Measurements from ENCODE around the gene PEAK1.
A peak's percentile ranks its signal among the peaks of the same experiment; 100 is the strongest.
"Not testable (repeated sequence)": the region's sequence is repeated elsewhere in the genome, so short reads cannot be mapped to it uniquely, and the experiment has no call there.

Gene PEAK1

DNA sequence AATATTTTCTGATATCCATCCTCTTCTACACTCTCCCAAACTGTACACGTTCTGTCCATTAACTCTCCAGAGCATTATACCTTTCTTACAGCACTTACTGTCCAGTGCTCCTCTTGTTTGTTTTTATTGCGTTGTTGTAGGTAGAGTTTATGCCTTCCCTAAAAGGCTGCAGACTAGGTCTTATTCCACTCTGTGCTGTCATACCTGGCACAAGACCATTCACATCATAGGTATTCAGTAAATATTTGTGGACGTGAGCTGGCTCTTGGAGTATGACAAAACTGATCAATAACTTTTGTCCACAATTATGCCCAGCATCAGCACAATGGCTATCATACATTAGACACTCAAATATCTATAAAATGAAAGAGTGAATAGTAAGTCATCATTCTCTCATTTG, 5.2 kb upstream of the PEAK1 start:
- DNase-seq: no peak

DNA sequence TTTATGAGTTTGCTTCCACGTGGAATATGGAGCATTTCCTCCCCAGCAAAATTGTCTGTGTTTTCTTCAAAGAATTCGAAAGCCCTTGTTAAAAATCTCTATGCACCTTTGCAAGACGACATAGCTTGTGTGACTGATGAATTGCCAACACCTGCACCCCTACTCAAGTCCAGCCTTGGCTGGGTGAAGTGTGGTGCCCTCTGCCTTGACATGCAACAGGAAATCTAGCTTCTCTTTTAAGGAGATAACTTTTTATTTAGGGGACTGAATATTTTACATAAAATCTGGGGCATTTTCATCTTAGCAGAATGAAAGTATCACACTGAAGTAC, 1.4 kb upstream of the PEAK1 start:
- DNase-seq: peak in 1 of 5 experiments; percentile 51

DNA sequence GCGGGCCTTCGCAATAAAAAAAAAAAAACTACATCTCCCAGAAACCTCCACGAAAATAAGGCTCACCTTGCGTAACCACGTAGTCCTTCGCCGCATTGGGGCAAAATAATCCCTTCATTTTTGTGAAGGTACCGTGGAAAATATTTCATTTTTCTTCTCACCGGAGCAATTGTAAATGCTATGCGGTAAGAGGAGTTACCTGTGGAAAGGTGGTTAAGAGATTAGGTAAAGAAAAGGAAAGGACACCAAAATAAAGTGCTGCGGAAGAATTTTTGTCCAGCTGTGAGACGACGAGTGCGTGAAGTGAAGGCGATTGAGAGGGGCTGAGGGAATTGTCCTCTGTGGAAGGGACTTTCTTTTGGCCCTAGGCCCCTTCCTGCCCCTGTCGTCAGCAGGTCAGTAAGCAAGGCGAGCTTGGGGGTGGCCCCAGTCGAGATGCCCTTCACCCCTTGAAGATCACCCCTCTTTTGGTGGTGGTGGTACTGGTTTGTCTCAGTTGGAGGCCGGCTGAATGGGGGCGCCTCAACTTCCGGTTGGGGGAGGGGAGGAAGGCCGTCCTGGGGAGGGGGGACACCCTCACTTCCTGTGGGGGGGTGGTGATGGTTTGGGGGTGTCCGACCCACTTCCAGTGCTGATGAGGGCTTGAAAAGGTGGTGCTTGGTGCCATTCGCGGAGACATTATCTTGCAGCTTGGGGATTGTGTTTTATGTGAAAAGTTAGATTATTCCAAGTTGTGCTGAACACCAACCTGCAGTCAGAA, 886 bp upstream of the PEAK1 start, which contains the start of gene HMG20A:
TSS of gene HMG20A (plus strand) at position 279 of the 760 bp plus-strand sequence. CDS start 37,520 bp downstream, outside the sequence.
- peak in 4 of 5 experiments; percentile 9 to 90 (median 16) for DNase-seq

GRCh38 chr15:77418966-77419835, 703 bp downstream of the PEAK1 start:
- DNase-seq: peak in 4 of 5 experiments; percentile 10 to 34 (median 31)

DNA sequence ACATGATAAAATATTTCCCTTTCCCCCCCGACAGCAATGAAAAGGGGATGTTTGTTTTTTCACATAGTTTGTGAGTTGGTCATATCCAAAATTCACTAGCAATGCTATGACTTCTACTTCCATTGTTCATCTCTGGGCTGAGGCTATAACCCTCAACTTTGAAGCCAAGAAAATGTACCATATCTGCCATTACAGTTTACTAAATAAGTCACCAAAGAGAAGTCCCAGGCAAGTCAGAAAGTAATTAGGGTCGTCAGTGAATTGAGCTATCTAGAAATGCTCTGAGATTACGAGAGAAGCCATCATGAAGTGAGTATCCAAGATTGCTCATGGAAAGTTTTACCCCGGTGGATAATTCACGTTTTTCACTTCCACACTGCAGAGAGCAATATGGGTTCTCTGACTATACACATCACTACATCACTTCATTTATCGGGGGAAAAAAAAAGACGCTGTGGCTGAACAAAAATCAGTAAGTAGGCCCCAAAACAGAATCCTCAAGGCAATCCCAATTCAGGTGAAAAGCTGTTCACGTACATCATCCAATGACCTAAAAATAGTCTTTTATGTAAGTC, 1.4 kb downstream of the PEAK1 start:
- no peak for DNase-seq

GRCh38 chr15:77417602-77418001, 2.3 kb downstream of the PEAK1 start:
- no peak for DNase-seq

GRCh38 chr15:77416954-77417353, 3.0 kb downstream of the PEAK1 start:
- no peak for DNase-seq

- DNase-seq: no peak
Observed at GRCh38 chr15:77416148-77416455, 3.8 kb downstream of the PEAK1 start.

DNA sequence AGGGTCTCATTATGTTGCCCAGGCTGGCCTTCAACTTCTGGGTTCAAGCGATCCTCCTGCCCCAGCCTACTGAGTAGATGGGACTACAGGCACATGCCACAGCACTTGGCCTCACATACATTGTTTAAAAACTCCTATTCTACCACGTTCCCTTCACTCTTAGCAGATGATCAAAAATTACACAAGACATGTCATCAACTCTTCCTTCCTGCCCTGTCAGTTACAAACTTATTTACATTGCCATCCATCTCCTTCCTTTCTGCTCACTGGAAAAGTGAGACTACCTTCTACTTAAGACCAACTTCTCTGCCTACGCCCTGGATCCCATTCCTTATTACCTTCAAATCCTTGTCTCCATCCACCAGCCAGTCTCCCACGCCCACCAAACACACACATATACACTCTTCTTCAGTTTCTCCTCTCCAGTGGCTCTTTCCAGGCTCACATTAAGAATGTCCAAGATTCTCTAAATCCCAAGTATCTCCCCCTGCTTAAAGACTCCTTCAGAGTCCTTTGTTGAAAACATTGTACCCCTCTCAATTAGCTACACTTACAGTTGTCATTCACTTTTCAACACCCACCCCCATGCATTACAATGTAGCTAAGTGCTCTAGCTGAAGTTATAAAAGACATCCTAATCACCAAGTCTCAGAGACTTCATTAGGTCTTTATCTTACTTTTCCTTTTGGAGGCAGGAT, 4.3 kb downstream of the PEAK1 start:
- no peak for DNase-seq

- DNase-seq: no peak
Observed at GRCh38 chr15:77414789-77415442, 5.0 kb downstream of the PEAK1 start.

DNA sequence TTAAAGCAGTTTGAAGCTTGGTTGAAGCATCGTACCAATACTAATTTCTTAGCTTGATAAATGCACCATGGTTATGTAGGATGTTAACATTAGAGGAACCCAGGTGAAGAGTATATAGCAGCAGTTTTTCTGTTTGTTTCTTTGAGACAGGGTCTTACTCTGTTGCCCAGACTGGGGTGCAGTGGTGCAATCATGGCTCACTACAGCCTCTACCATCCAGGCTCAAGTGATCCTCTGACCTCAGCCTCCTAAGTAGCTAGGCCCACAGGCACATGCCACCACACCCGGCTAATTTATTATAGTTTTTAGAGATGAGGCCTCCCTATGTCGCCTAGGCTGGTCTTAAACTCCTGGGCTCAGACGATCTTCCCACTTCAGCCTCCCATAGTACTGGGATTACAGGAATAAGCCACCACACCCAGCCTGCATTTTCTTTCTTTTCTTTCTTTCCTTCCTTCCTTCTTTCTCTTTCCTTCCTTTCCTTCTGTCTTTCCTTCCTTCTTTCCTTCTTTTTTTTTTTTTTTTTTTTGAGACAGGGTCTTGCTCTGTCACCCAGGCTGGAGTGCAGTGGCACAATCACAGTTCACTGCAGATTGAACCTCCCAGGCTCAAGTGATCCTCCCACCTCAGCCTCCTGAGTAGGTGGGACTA, 6.1 kb downstream of the PEAK1 start:
- DNase-seq: no peak

GRCh38 chr15:77412972-77413698, 6.8 kb downstream of the PEAK1 start:
- no peak for DNase-seq

DNA sequence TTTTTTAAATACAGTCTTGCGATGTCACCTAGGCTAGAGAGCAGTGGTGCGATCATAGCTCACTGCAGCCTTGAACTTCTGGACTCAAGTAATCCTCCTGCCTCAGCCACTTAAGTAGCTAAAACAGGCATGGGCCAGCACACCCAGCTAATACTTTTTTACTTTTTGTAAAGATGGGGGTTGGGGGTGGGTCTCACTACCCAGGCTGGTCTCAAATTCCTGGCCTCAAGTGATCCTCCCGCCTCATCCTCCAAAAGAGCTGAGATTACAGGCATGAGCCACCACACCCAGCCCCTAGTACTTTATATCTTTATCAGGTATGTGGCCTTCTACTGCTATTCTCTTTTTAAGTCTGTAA, 8.3 kb downstream of the PEAK1 start:
- no peak for DNase-seq

DNA sequence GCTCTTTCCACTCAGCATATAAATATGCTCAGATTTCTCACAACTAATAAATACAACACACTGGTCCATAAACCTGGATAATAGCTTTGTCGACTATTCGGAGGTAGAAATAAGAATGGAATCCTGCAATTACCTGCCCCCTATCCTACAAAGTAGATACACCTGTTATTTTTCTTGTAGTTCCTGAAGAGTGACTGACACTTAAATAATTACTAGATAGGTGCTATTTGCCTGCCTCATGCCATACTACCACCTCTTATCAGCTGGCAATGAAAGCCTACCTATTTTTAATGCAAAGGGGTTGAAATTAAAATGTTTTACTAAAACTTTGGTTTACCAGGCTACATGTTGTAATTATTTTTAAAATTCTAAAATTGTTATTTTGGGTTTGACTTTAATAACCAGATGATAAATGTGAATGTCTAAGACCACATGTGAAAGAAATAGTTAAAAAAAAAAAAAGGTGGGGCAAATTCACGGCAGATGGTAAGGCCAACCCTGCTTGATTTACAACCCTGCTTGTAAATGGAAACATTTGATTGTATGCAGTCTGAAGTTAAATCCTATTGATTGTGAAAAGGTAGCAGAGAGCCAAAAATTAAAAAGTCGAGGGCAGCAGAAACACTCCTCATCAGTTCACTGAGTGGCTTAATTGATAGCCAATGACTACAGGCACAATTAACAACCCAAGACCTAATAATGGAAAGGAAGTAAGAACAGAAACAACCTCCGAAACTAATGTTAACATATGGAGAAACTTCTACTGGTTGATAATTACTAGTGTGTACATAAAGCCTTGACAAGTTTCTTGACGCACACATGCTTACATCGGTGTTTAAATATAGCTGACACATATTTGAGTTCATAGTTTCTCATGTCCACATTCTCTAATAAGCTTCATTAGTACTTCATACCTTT, 8.9 kb downstream of the PEAK1 start:
- no peak for DNase-seq

DNA sequence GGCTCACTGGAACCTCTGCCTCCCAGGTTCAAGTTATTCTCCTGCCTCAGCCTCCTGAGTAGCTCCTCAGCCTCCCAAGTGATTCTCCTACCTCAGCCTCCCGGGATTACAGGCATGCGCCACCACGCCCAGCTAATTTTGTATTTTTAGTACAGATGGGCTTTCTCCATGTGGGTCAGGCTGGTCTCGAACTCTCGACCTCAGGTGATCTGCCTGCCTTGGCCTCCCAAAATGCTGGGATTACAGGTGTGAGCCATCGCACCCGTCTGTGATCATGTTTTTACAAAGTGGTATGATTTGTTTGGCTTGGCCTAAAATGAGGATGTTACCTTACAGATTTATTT, 9.8 kb downstream of the PEAK1 start:
- DNase-seq: not testable (repeated sequence)

- DNase-seq: peak in 2 of 5 experiments; percentile 30 to 84
Observed at GRCh38 chr15:77409259-77410156, 10.4 kb downstream of the PEAK1 start.

DNA sequence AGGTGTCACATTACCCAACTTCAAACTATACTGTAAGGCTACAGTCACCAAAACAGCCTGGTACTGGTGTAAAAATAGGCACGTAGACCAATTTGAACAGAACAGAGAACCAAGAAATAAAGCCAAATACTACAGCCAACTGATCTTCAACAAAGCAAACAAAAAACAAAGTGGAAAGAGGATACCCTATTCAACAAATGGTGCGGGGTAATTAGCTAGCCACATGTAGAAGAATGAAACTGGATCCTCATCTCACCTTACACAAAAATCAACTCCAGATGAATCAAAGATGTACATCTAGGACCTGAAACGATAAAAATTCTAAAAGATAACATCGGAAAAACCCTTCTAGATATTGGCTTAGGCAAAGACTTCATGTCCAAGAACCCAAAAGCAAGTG, 13.1 kb downstream of the PEAK1 start:
- DNase-seq: no peak

- DNase-seq: not testable (repeated sequence)
Observed at GRCh38 chr15:77406173-77406759, 13.6 kb downstream of the PEAK1 start.

Data from T-helper 2 cell (primary cell).